ENCODE data around the gene AKAP6. TPM values are rescaled to one million over a fixed set of nuclear protein-coding genes. Genes with fewer than 3 reads are reported as not detected.

AKAP6 gene
- total RNA-seq, 1 donor from 2014 or later = 7.7 TPM

DNA sequence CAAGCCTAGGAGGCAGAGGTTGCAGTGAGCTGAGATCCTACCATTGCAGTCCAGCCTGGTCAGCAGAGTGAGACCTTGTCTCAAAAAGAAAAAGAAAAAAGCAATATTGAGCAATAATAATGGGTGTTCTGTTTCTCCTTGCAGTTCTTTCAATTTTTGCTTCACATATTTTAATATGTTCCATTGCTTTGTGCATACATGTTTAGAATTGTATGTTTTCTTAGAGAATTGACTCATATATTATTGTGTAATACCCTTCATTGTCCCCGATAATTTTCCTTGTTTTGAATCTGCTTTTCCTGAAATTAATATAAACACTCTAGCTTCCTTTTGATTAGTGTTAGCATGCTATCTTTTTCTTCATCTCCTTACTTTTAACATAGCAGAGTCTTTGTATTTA is 471.2 kb downstream of the AKAP6 start:
- TF ChIP-seq, protein P1, sequence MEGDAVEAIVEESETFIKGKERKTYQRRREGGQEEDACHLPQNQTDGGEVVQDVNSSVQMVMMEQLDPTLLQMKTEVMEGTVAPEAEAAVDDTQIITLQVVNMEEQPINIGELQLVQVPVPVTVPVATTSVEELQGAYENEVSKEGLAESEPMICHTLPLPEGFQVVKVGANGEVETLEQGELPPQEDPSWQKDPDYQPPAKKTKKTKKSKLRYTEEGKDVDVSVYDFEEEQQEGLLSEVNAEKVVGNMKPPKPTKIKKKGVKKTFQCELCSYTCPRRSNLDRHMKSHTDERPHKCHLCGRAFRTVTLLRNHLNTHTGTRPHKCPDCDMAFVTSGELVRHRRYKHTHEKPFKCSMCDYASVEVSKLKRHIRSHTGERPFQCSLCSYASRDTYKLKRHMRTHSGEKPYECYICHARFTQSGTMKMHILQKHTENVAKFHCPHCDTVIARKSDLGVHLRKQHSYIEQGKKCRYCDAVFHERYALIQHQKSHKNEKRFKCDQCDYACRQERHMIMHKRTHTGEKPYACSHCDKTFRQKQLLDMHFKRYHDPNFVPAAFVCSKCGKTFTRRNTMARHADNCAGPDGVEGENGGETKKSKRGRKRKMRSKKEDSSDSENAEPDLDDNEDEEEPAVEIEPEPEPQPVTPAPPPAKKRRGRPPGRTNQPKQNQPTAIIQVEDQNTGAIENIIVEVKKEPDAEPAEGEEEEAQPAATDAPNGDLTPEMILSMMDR (IDR thresholded peaks at IDR 0.05) = no peak
- Histone ChIP-seq H3K4me1 (no peaks in the 10 kb centered on the region), H3K27me3 (no peaks in the 10 kb centered on the region), H3K36me3 (no peaks in the 10 kb centered on the region), H3K27ac (no peak overlapping the region), H3K9me3 (peaks cover 17% of the 10 kb centered on the region), H3K4me3 (no peak overlapping the region)
- no peak for ATAC-seq
- intact Hi-C loops (cut with DNase I) = no loop called here
- no peak for DNase-seq

DNA sequence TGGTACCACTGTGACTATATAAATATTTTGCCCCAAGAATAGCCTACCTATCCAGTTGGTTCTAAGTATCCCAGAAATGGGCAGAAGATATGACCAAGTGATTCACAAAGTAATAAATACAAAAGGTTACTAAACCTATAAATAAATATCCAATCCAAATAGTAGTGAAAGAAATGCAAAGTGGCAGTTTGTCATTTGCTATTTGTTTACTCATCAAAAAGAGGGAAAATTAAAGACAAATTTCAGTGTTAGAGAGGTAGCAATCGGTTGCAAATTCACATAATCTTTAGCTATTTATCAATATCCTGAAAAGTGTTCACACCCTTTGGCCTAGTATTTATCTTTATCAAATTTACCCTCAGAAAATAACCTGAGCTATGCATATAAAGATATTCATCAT is 473.2 kb downstream of the AKAP6 start:
- H3K27ac ChIP-seq = no peak overlapping the region
- no peak for ATAC-seq
- H3K4me1 ChIP-seq = no peaks in the 10 kb centered on the region
- intact Hi-C loops (cut with DNase I) = no loop called here
- TF ChIP-seq, protein P1 (IDR thresholded peaks at IDR 0.05) = no peak
- DNase-seq = no peak
- H3K27me3 ChIP-seq = no peaks in the 10 kb centered on the region
- peaks cover 17% of the 10 kb centered on the region for H3K9me3 ChIP-seq
- H3K4me3 ChIP-seq = no peak overlapping the region
- H3K36me3 ChIP-seq = no peaks in the 10 kb centered on the region

DNA sequence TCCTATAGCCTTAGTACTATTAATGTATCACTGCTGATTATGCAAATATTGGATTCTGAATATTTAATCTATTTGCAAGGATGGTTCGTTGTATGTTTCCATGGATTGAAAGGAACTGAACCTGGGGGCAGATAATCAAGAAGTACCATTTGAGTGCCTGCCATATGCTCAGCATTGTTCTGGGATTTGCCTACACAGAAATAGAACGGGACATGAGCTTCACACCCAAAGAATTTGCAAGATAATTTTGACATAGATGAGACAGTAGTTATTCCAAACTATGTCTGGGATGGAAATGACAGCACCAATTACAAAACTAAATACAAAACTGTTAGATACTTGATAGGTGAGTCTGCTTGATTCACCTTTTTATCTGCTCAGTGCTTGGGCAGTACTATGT is 476.9 kb downstream of the AKAP6 start:
- ATAC-seq (no peak), DNase-seq (no peak)
- Histone ChIP-seq H3K9me3 (peaks cover 9% of the 10 kb centered on the region), H3K36me3 (no peaks in the 10 kb centered on the region), H3K4me1 (peaks cover 3% of the 10 kb centered on the region), H3K27ac (no peak overlapping the region), H3K4me3 (no peak overlapping the region), H3K27me3 (no peaks in the 10 kb centered on the region)
- TF ChIP-seq, protein P1 (IDR thresholded peaks at IDR 0.05) = no peak
- intact Hi-C loops (cut with DNase I) = no loop called here

DNA sequence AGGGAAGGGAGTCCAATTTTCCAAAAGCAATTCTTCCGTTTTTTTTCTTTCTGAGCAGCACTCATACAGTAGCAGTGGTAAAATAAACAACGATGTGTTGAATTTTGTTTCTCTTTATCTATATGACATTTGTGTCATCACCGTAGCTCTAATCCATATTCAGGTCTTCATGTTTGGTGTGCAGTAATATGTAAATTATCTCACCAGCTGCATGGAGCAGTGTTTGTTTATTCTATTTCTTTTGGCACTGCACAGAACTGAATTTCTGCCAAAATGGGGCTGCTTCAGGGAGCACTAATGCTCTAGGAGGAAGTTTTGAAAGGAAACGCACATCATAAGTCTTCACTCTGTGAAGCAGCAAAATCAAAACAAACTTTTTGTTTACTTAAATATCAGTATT is 479.5 kb downstream of the AKAP6 start:
- DNase-seq = no peak
- TF ChIP-seq, protein P1 (IDR thresholded peaks at IDR 0.05) = no peak
- no peak overlapping the region for H3K4me3 ChIP-seq
- peaks cover 3% of the 10 kb centered on the region for H3K4me1 ChIP-seq
- H3K9me3 ChIP-seq = peaks cover 4% of the 10 kb centered on the region
- no peaks in the 10 kb centered on the region for H3K27me3 ChIP-seq
- H3K27ac ChIP-seq = no peak overlapping the region
- intact Hi-C loops (cut with DNase I) = no loop called here
- no peaks in the 10 kb centered on the region for H3K36me3 ChIP-seq
- no peak for ATAC-seq

DNA sequence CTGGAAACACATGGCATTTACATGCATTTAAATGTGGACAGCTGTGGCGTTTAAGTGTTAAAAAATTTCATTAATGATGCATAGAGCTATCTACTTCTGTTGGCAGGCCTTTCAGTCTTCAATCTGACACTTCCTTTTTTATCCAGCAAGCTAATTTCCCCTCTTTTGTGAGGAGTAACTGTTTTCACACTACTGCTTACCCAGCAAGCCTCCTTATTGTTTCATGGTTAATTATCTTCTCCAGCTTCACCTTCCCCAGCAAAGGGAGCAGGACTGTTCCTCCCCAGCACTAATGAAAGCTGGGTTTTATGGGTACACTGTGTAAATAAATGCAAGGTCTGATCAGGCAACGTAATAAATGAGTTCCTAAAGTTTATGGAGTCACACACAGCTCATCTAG is 480.2 kb downstream of the AKAP6 start:
- ATAC-seq = no peak
- intact Hi-C loops (cut with DNase I) = no loop called here
- no peaks in the 10 kb centered on the region for H3K27me3 ChIP-seq
- H3K36me3 ChIP-seq = no peaks in the 10 kb centered on the region
- no peaks in the 10 kb centered on the region for H3K9me3 ChIP-seq
- peaks cover 3% of the 10 kb centered on the region for H3K4me1 ChIP-seq
- TF ChIP-seq, protein P1 (IDR thresholded peaks at IDR 0.05) = no peak
- no peak for DNase-seq
- no peak overlapping the region for H3K27ac ChIP-seq
- H3K4me3 ChIP-seq = no peak overlapping the region

DNA sequence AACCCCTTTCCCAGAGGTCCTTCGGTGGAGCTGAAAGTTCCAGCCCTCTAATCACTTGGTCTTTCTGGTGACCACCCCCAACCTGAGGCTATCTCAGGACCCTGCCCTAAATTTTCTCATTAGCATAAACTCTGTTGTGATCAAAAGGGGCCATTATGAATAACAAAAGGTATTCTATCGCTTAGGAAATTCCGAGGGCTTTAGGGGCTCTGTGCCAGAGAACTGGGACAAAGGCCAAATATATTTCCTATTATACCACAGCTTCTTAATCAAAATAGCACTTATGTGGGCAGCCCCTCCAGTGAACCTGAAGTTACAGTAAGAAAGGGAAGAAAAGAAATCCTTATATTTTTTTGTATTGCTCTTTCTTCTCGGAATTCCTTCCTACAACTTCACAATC is 484.3 kb downstream of the AKAP6 start:
- H3K36me3 ChIP-seq = no peaks in the 10 kb centered on the region
- no peak overlapping the region for H3K27ac ChIP-seq
- no peaks in the 10 kb centered on the region for H3K9me3 ChIP-seq
- ATAC-seq (no peak), DNase-seq (no peak)
- H3K27me3 ChIP-seq = no peaks in the 10 kb centered on the region
- H3K4me3 ChIP-seq = no peak overlapping the region
- no peaks in the 10 kb centered on the region for H3K4me1 ChIP-seq
- TF ChIP-seq, protein P1 (IDR thresholded peaks at IDR 0.05) = no peak
- intact Hi-C loops (cut with DNase I) = no loop called here
